Body of pancreas (tissue), 4 donors: ENCODE measurements around the gene GDPD5. TPM values are rescaled to one million over a fixed set of nuclear protein-coding genes. Genes with fewer than 3 reads are reported as not detected.

Experiments used
- ATAC-seq: fragments of 150-250 bp; one replicate; pipeline ENCODE4 v1.9.1; 2016
- DNase-seq, 4 donors: peaks; one replicate each; pipeline ENCODE4 v3.0.0-alpha.2; 2019
- H3K27ac ChIP-seq, 4 donors: fragments of 200-600 bp; sonication (generic); 1 replicate in 3 of 4; 2 replicates in 1 of 4; pipeline versions ENCODE4 v1.5.1 to v1.6.1; 2016 to 2019; ENCODE audit warnings: mild to moderate bottlenecking in 1 of 4, mixed read lengths in 1 of 4, moderate library complexity in 1 of 4
- H3K27me3 ChIP-seq, 2 donors: fragments of 200-600 bp; sonication (generic); one replicate each; pipeline ENCODE4 v1.6.0; 2016; ENCODE audit warnings: mild to moderate bottlenecking in 1 of 2
- H3K36me3 ChIP-seq, 2 donors: fragments of 200-600 bp; sonication (generic); replicated peaks in 1 of 2; 2 replicates each; pipeline ENCODE4 v1.5.1; 2016; ENCODE audit warnings: low read depth in 2 of 2; ENCODE audit not compliant: insufficient read depth in 1 of 2
- H3K4me1 ChIP-seq: fragments of 200-600 bp; sonication (generic); one replicate; pipeline ENCODE4 v1.6.0; 2016
- H3K4me3 ChIP-seq, 2 donors: fragments of 200-600 bp; sonication (generic); 1 replicate in 1 of 2; 2 replicates in 1 of 2; pipeline ENCODE4 v1.5.1; 2016 to 2019
- H3K9me3 ChIP-seq, 3 donors: fragments of 200-600 bp; sonication (generic); 1 replicate in 2 of 3; 2 replicates in 1 of 3; pipeline ENCODE4 v1.5.1; 2016
- CTCF ChIP-seq, 7 experiments: fragments of 450-650 bp in 4 of 7; fragments of 200-600 bp in 3 of 7; sonication (generic) in 3 of 7; IDR thresholded peaks; one replicate each; pipeline ENCODE4 v1.5.1; 2016 to 2019; ENCODE audit warnings: antibody characterized with exemption in 7 of 7
- POLR2A ChIP-seq, 3 donors: fragments of 450-650 bp; IDR thresholded peaks; one replicate each; pipeline ENCODE4 v1.6.1; 2016; ENCODE audit warnings: antibody characterized with exemption in 3 of 3, mild to moderate bottlenecking in 2 of 3
- WGBS, 2 donors: methylation state at CpG; one replicate each; pipeline ENCODE4 v1.1.5; 2017; 5-methylcytosine and 5-hydroxymethylcytosine counted together
- intact Hi-C: fragments of 100-400 bp; cut with DNase I; formaldehyde crosslinking; loops from one replicate; pipeline ENCODE4 v1.15.1; 2023
- total RNA-seq, 2 donors: library from RNA; depleted of rRNA; stranded (reverse); fragments of >200 nt; gene quantifications; one replicate each; pipeline ENCODE4 v1.1.0, GENCODE V29; 2016

Gene GDPD5
- total RNA-seq, 2 donors from 2014 or later, result 29.6 to 73.2 TPM

GRCh38 chr11:75562836-75563484, 37.2 kb upstream of the GDPD5 start:
- intact Hi-C loops, result no loop called here
- 5 to 8% methylated on average over 15 to 16 of the region's 16 CpGs for WGBS, 2 donors
- Histone ChIP-seq H3K4me1 (peaks cover 44% of the 10 kb centered on the region), H3K27me3 (no peaks in the 10 kb centered on the region), H3K9me3 (no peaks in the 10 kb centered on the region), H3K27ac (peak overlapping the region; percentile 85 to 98 (median 92)), H3K36me3 (peaks cover 0 to 2% of the 10 kb centered on the region in 2 donors), H3K4me3 (peak overlapping the region; percentile 74 to 75)
- no peak for TF ChIP-seq POLR2A (IDR thresholded peaks at IDR 0.05)
- no peak for TF ChIP-seq CTCF (IDR thresholded peaks at IDR 0.05)
- ATAC-seq (peak; percentile 17), DNase-seq (peak in 2 of 4 donors; percentile 26 to 34)

DNA sequence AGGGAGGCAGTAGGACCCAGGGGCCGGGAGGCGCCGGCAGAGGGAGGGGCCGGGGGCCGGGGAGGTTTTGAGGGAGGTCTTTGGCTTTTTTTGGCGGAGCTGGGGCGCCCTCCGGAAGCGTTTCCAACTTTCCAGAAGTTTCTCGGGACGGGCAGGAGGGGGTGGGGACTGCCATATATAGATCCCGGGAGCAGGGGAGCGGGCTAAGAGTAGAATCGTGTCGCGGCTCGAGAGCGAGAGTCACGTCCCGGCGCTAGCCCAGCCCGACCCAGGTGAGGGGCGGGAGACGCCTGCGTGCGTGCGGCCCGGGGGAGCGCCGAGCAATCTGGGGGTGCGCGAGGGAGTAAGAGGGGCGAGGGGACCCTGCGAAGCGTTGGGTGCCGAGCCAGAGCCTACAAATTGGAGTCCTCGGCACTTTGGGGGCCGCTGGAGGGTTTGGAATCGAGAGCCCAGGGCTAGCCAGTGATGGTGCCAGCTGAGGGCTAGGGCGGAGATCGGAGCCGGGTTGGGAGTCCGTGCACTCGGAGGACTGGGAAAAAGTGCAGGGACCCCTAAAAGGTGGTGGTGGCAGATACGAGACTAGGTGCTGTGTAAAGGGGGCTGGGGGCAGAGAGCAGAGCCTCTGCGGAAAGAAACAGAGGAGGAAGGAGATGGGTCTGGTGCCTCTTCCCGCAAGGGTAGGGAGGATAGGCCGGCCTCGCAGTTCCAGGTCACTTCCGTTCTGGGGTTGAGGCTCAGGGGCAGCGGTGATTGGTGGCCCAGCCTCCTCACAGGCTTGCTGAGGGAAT, 36.5 kb upstream of the GDPD5 start, which contains the start of gene SERPINH1:
Gene SERPINH1, plus strand, starts transcription at position 206 of the 788 bp plus-strand sequence. CDS start 4,097 bp downstream, outside the sequence.
- Histone ChIP-seq H3K4me1 (peaks cover 44% of the 10 kb centered on the region), H3K27ac (peak within 1 kb of the TSS; percentile 85 to 98 (median 92)), H3K27me3 (no peaks in the 10 kb centered on the region), H3K4me3 (peak within 1 kb of the TSS; percentile 74 to 75), H3K36me3 (peaks cover 0 to 2% of the 10 kb centered on the region in 2 donors), H3K9me3 (no peaks in the 10 kb centered on the region)
- intact Hi-C loops, result no loop called here
- ATAC-seq (peak; percentile 89), DNase-seq (peak; percentile 84 to 91 (median 89))
- peak; percentile 75 to 94 (median 94) for TF ChIP-seq POLR2A (IDR thresholded peaks at IDR 0.05)
- TF ChIP-seq CTCF (IDR thresholded peaks at IDR 0.05), result no peak
- WGBS, 2 donors, result 0 to 1% methylated on average over 36 to 45 of the region's 51 CpGs

GRCh38 chr11:75561426-75562047, 35.8 kb upstream of the GDPD5 start:
- peak overlapping the region; percentile 74 to 75 for H3K4me3 ChIP-seq

DNA sequence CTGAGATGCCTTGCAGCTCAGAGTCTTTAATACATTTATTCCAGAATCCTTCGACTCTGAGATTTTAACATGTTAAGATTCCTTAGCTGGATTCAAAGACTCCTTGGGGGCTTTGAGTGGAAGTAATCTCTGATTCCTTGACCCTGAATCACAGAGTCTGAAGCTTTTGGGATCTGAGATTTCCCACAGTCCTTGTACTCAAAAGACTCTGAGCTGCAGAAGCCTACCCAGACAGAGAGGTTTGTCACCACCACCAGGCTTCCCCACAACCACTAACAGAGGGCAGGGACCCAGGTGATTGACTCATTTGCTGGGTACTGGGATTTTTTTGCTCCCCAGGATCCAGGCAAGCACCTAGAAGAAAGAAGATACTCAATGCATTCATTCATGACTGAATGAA, 34.9 kb upstream of the GDPD5 start:
- no peaks in the 10 kb centered on the region for H3K36me3 ChIP-seq
- H3K27ac ChIP-seq, result peak overlapping the region in 1 of 4 donors; percentile 93
- DNase-seq, result no peak
- ATAC-seq, result no peak
- no peaks in the 10 kb centered on the region for H3K27me3 ChIP-seq
- no peak overlapping the region for H3K4me3 ChIP-seq
- no peak for TF ChIP-seq POLR2A (IDR thresholded peaks at IDR 0.05)
- no peak for TF ChIP-seq CTCF (IDR thresholded peaks at IDR 0.05)
- WGBS, 2 donors, result 85 to 100% methylated on average over 1 of the region's 1 CpG
- no peaks in the 10 kb centered on the region for H3K9me3 ChIP-seq
- H3K4me1 ChIP-seq, result peaks cover 34% of the 10 kb centered on the region
- intact Hi-C loops, result no loop called here

More at GRCh38 chr11:75561426-75562047, 35.8 kb upstream of the GDPD5 start:
- intact Hi-C loops, result no loop called here
- no peak for ATAC-seq
- Histone ChIP-seq H3K4me1 (peaks cover 43% of the 10 kb centered on the region), H3K36me3 (peaks cover 0 to under 1% of the 10 kb centered on the region in 2 donors), H3K27me3 (no peaks in the 10 kb centered on the region), H3K9me3 (no peaks in the 10 kb centered on the region), H3K27ac (peak overlapping the region; percentile 85 to 98 (median 92))
- TF ChIP-seq POLR2A (IDR thresholded peaks at IDR 0.05) (no peak), CTCF (IDR thresholded peaks at IDR 0.05) (no peak)
- WGBS, 2 donors, result 19 to 39% methylated on average over 11 to 21 of the region's 21 CpGs
- DNase-seq, result no peak
